Endothelial cell of umbilical vein (primary cell): ENCODE measurements around the gene ANKRD31. TPM values are rescaled to one million over a fixed set of nuclear protein-coding genes. Genes with fewer than 3 reads are reported as not detected.

Experiments
- BruUV-seq: library from RNA; stranded (reverse); fragments of 400-500 nt; replicated peaks from 2 replicates; lab custom pipeline; 2021; lab: Mats Ljungman, UMichigan
- CTCF ChIA-PET: fragments of 300-600, 350-600 bp; sonication (Branson Sonifier 250); formaldehyde crosslinking; loops from one replicate; lab custom pipeline; 2021; ENCODE audit warnings: antibody characterized with exemption, inconsistent platforms; lab: Charles Lee
- POLR2A ChIA-PET: fragments of 300-600, 350-600 bp; sonication (Branson Sonifier 250); formaldehyde crosslinking; loops from one replicate; lab custom pipeline; 2021; ENCODE audit warnings: antibody characterized with exemption, inconsistent platforms; lab: Charles Lee
- DNase-seq: peaks from one replicate; pipeline ENCODE4 v3.0.0-alpha.2; 2011; ENCODE audit warnings: low read depth, low spot score
- FAIRE-seq: peaks from 2 replicates; lab custom pipeline; 2011; peaks lifted over from hg19 to GRCh38; lab: Jason Lieb, UNC
- H2AFZ ChIP-seq: 2 replicates; pipeline ENCODE4 v1.6.0; 2012; ENCODE audit warnings: low read depth, low read length, control low read depth, inconsistent platforms
- H3K27ac ChIP-seq: 2 replicates; pipeline ENCODE4 v1.5.1; 2011; ENCODE audit warnings: low read depth, mild to moderate bottlenecking, control low read depth, low read length, moderate library complexity; ENCODE audit not compliant: insufficient read depth
- H3K27me3 ChIP-seq, 2 experiments: 2 replicates each; pipeline versions ENCODE4 v1.6.0 to v1.6.1; 2011; ENCODE audit warnings: low read length in 2 of 2, mixed read lengths in 1 of 2; ENCODE audit not compliant: control insufficient read depth in 2 of 2, insufficient read depth in 2 of 2
- H3K36me3 ChIP-seq, 2 experiments: 2 replicates in 1 of 2; 3 replicates in 1 of 2; pipeline ENCODE4 v1.5.1; 2011; ENCODE audit warnings: low read length in 2 of 2, mild to moderate bottlenecking in 1 of 2, moderate library complexity in 1 of 2; ENCODE audit not compliant: control insufficient read depth in 2 of 2, insufficient read depth in 2 of 2; ENCODE audit errors: extremely low read depth in 1 of 2
- H3K4me1 ChIP-seq: 3 replicates; pipeline ENCODE4 v1.5.1; 2011; ENCODE audit warnings: mild to moderate bottlenecking, low read length; ENCODE audit not compliant: control insufficient read depth, insufficient read depth; ENCODE audit errors: extremely low read depth
- H3K4me2 ChIP-seq: 2 replicates; pipeline ENCODE4 v1.6.1; 2011; ENCODE audit warnings: low read length, control low read depth, mixed read lengths; ENCODE audit not compliant: insufficient read depth
- H3K4me3 ChIP-seq, 3 experiments: fragments of 200-600 bp in 1 of 3; sonication (generic), shearing (Covaris generic) in 1 of 3; replicated peaks in 1 of 3; 2 replicates each; pipeline ENCODE4 v1.5.1; 2011 to 2016; ENCODE audit warnings: control low read depth in 3 of 3, low read length in 3 of 3, mild to moderate bottlenecking in 2 of 3, inconsistent platforms in 1 of 3, low read depth in 1 of 3, moderate library complexity in 1 of 3; ENCODE audit not compliant: insufficient read depth in 1 of 3
- H3K79me2 ChIP-seq: 2 replicates; pipeline ENCODE4 v1.6.0; 2012; ENCODE audit warnings: low read length, inconsistent platforms; ENCODE audit not compliant: control insufficient read depth, insufficient read depth
- H3K9ac ChIP-seq: replicated peaks from 2 replicates; pipeline ENCODE3; 2011; ENCODE audit warnings: low read length, control low read depth; ENCODE audit not compliant: insufficient read depth; ENCODE audit errors: extremely low read depth
- H3K9me1 ChIP-seq: replicated peaks from 3 replicates; pipeline ENCODE4 v1.6.0; 2011; ENCODE audit warnings: mild to moderate bottlenecking, low read length; ENCODE audit not compliant: control insufficient read depth, insufficient read depth; ENCODE audit errors: extremely low read depth
- H3K9me3 ChIP-seq: replicated peaks from 2 replicates; pipeline ENCODE4 v1.5.1; 2012; ENCODE audit warnings: low read length, inconsistent platforms; ENCODE audit not compliant: control insufficient read depth, insufficient read depth
- H4K20me1 ChIP-seq: replicated peaks from 2 replicates; pipeline ENCODE3; 2011; ENCODE audit warnings: mild to moderate bottlenecking, low read length; ENCODE audit not compliant: control insufficient read depth, insufficient read depth; ENCODE audit errors: extremely low read depth
- CTCF ChIP-seq, 2 donors: IDR thresholded peaks; 1 replicate in 1 of 2; 2 replicates in 1 of 2; pipeline ENCODE4 v1.5.1; 2011; ENCODE audit warnings: low read length in 2 of 2, mild to moderate bottlenecking in 2 of 2, moderate library complexity in 2 of 2, control low read depth in 1 of 2, inconsistent platforms in 1 of 2, low read depth in 1 of 2; ENCODE audit not compliant: insufficient read depth in 1 of 2; ENCODE audit errors: extremely low read depth in 1 of 2
- EZH2 ChIP-seq: IDR thresholded peaks from 2 replicates; pipeline ENCODE4 v1.6.1; 2012; ENCODE audit warnings: borderline replicate concordance, low read depth, mild to moderate bottlenecking, moderate library complexity, low read length, inconsistent platforms; ENCODE audit not compliant: severe bottlenecking
- FOS ChIP-seq: IDR thresholded peaks from 2 replicates; pipeline ENCODE4 v1.6.1; 2011; ENCODE audit warnings: mild to moderate bottlenecking, low read length, moderate library complexity, borderline replicate concordance; ENCODE audit not compliant: insufficient read depth
- GATA2 ChIP-seq: IDR thresholded peaks from 2 replicates; pipeline ENCODE4 v1.7.0; 2011; ENCODE audit warnings: low read depth, mild to moderate bottlenecking, moderate library complexity, mixed read lengths, low read length; ENCODE audit not compliant: insufficient read length, insufficient read depth
- JUN ChIP-seq: IDR thresholded peaks from 2 replicates; pipeline ENCODE4 v1.6.1; 2011; ENCODE audit warnings: borderline replicate concordance, low read depth; ENCODE audit not compliant: insufficient read length, insufficient read depth
- MAX ChIP-seq: IDR thresholded peaks from 2 replicates; pipeline ENCODE4 v1.6.1; 2011; ENCODE audit not compliant: insufficient read depth, insufficient read length
- MYC ChIP-seq: IDR thresholded peaks from one replicate; pipeline ENCODE4 v1.6.1; 2011; ENCODE audit warnings: mild to moderate bottlenecking, low read depth, low read length
- POLR2A ChIP-seq: IDR thresholded peaks from 2 replicates; pipeline ENCODE4 v1.6.1; 2012; ENCODE audit warnings: low read depth, mild to moderate bottlenecking, control low read depth, low read length
- POLR2AphosphoS5 ChIP-seq: IDR thresholded peaks from 2 replicates; pipeline ENCODE4 v1.6.1; 2012; ENCODE audit warnings: low read depth, mild to moderate bottlenecking, control low read depth, low read length, moderate library complexity; ENCODE audit not compliant: insufficient read depth
- dilution Hi-C: fragments of 300-500 bp; cut with MboI; formaldehyde crosslinking; loops from one replicate; pipeline ENCODE4 v1.15.0; 2019; ENCODE audit warnings: low sequenced_read_pairs; ENCODE audit not compliant: extremely low pct_ligation_motif_present
- intact Hi-C: fragments of 100-400 bp; cut with micrococcal nuclease; formaldehyde crosslinking; loops from one replicate; pipeline ENCODE4 v1.10.0; 2022
- polyA plus RNA-seq, 4 experiments: library from polyadenylated mRNA; depleted of rRNA in 3 of 4; stranded (reverse) in 3 of 4; unstranded in 1 of 4; fragments of >200 nt; gene quantifications; 2 replicates each; pipeline versions ENCODE4 v1.2.1 to v1.2.3, GENCODE V29; 2011 to 2012; ENCODE audit warnings: missing spikeins in 1 of 4
- total RNA-seq: library from RNA; stranded (reverse); gene quantifications from 2 replicates; pipeline ENCODE4 v1.2.3, GENCODE V29; 2021

ANKRD31 gene
- total and polyA plus RNA-seq, 2 donors (not counting 3 experiments of a cell fraction or from before 2014, with no cell fraction given), result not detected

- CTCF ChIA-PET, result no interaction called here
- POLR2A ChIA-PET, result no interaction called here
- intact Hi-C loops, result no loop called here
- DNase-seq (no peak), FAIRE-seq (no peak)
- no peak overlapping the region for H3K4me3 ChIP-seq
- peaks cover 0 to 2% of the 10 kb centered on the region in 2 experiments for H3K27me3 ChIP-seq
- H3K4me2 ChIP-seq, result no peak overlapping the region
- H3K9me1 ChIP-seq, result no peaks in the 10 kb centered on the region
- no peaks in the 10 kb centered on the region for H3K4me1 ChIP-seq
- dilution Hi-C loops, result no loop called here
- BruUV-seq, result no TSS peak
- no peaks in the 10 kb centered on the region for H3K36me3 ChIP-seq
- H3K79me2 ChIP-seq, result no peaks in the 10 kb centered on the region
- no peaks in the 10 kb centered on the region for H3K9me3 ChIP-seq
- no peak for TF ChIP-seq POLR2A
- TF ChIP-seq CTCF (IDR thresholded peaks at IDR 0.05; ENCODE audit: extremely low read depth in 1 of 2, insufficient read depth in 1 of 2, low read depth in 1 of 2, low read length in 2 of 2), result no peak
- no peak for TF ChIP-seq MAX
- no peaks in the 10 kb centered on the region for H4K20me1 ChIP-seq
- no peak overlapping the region for H3K27ac ChIP-seq
- H2AFZ ChIP-seq, result no peak overlapping the region
- H3K9ac ChIP-seq, result no peak overlapping the region
Observed at GRCh38 chr5:75046366-75047142, 190.1 kb downstream of the ANKRD31 start.

GRCh38 chr5:75045071-75045470 lies 191.6 kb downstream of the ANKRD31 start:
- H3K4me2 ChIP-seq, result no peak overlapping the region
- no peak overlapping the region for H3K27ac ChIP-seq
- H3K9me3 ChIP-seq, result no peaks in the 10 kb centered on the region
- BruUV-seq, result no TSS peak
- H3K4me3 ChIP-seq, result no peak overlapping the region
- dilution Hi-C loops, result no loop called here
- H2AFZ ChIP-seq, result no peak overlapping the region
- no peak for FAIRE-seq
- no peaks in the 10 kb centered on the region for H3K79me2 ChIP-seq
- TF ChIP-seq MYC (no peak), POLR2A (no peak), GATA2 (no peak), JUN (no peak), MAX (no peak), EZH2 (no peak), POLR2AphosphoS5 (no peak), CTCF (IDR thresholded peaks at IDR 0.05; ENCODE audit: extremely low read depth in 1 of 2, insufficient read depth in 1 of 2, low read depth in 1 of 2, low read length in 2 of 2) (no peak), FOS (no peak)
- ChIA-PET POLR2A (no interaction called here), CTCF (no interaction called here)
- no peak overlapping the region for H3K9ac ChIP-seq
- intact Hi-C loops, result no loop called here
- H3K27me3 ChIP-seq, result peaks cover 0 to 2% of the 10 kb centered on the region in 2 experiments
- no peaks in the 10 kb centered on the region for H4K20me1 ChIP-seq
- H3K36me3 ChIP-seq, result no peaks in the 10 kb centered on the region
- H3K9me1 ChIP-seq, result no peaks in the 10 kb centered on the region
- no peaks in the 10 kb centered on the region for H3K4me1 ChIP-seq
- DNase-seq, result no peak
